Activated B cell treated with CpG ODN at 0.5 μM for 24 hours (primary cell): ENCODE measurements around the gene KRTAP4-9. TPM values are rescaled to one million over a fixed set of nuclear protein-coding genes. Genes with fewer than 3 reads are reported as not detected.
"Not testable (repeated sequence)": the region's sequence is repeated elsewhere in the genome, so short reads cannot be mapped to it uniquely, and the experiment has no call there.

Experiments
- ATAC-seq: fragments of 200-7000 bp; cut with Tn5 transposase; one replicate; pipeline ENCODE4 v1.10.0; 2021; ENCODE audit warnings: low read depth, mild to moderate bottlenecking, moderate library complexity
- CTCF ChIA-PET: fragments of 350-600 bp; sonication (Branson Sonifier 250); formaldehyde crosslinking; loops from one replicate; lab custom pipeline; 2021; ENCODE audit warnings: antibody characterized with exemption; lab: Charles Lee
- POLR2A ChIA-PET: fragments of 350-600 bp; sonication (Branson Sonifier 250); formaldehyde crosslinking; loops from one replicate; lab custom pipeline; 2021; ENCODE audit warnings: antibody characterized with exemption; lab: Charles Lee
- DNase-seq: peaks from one replicate; pipeline ENCODE4 v3.0.0; 2022
- H3K27ac Mint-ChIP-seq: one replicate; pipeline ENCODE4 v1.8.0; 2020; ENCODE audit warnings: mixed read lengths
- H3K27me3 Mint-ChIP-seq: one replicate; pipeline ENCODE4 v1.8.0; 2021; ENCODE audit warnings: mixed read lengths
- H3K36me3 Mint-ChIP-seq: one replicate; pipeline ENCODE4 v1.8.0; 2021; ENCODE audit warnings: low read depth, mixed read lengths
- H3K4me1 Mint-ChIP-seq: one replicate; pipeline ENCODE4 v1.8.0; 2021; ENCODE audit warnings: mixed read lengths
- H3K4me3 Mint-ChIP-seq: one replicate; pipeline ENCODE4 v1.8.0; 2020; ENCODE audit warnings: mild to moderate bottlenecking, mixed read lengths
- H3K9me3 Mint-ChIP-seq: one replicate; pipeline ENCODE4 v1.8.0; 2020; ENCODE audit warnings: mixed read lengths
- intact Hi-C: fragments of 100-400 bp; cut with micrococcal nuclease; formaldehyde crosslinking; loops from one replicate; pipeline ENCODE4 v1.15.1; 2024
- total RNA-seq: library from RNA; stranded (reverse); gene quantifications from 2 replicates; pipeline ENCODE4 v1.2.3, GENCODE V29; 2022
- TF ChIP-seq, protein P1 (sequence below): fragments of 200-600 bp; IDR thresholded peaks from one replicate; pipeline ENCODE4 v1.8.0; 2022; ENCODE audit warnings: antibody characterized with exemption, mild to moderate bottlenecking

The KRTAP4-9 gene
- total RNA-seq, 1 donor from 2014 or later: not detected

DNA sequence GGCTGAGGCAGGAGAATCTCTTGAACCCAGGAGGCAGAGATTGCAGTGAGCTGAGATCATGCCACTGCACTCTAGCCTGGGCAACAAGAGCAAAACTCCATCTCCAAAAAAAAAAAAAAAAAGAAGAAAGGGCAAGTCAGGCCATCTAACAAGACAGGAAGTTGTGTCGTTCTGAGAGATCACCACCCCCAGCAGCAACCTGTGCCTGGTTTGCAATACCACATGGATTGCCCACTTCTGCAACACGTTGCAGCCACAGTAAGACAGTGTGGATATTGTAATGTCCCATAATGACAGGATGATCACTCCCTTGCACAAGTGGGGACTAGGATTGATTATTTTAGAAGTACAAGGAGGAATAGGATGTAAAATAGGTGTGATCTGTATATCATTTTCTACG is 36.2 kb upstream of the KRTAP4-9 start:
- Mint-ChIP-seq H3K4me3 (no peak overlapping the region), H3K9me3 (no peaks in the 10 kb centered on the region), H3K27me3 (peaks cover 4% of the 10 kb centered on the region), H3K4me1 (no peaks in the 10 kb centered on the region), H3K36me3 (no peaks in the 10 kb centered on the region), H3K27ac (no peak overlapping the region)
- intact Hi-C loops: no loop called here
- ChIA-PET CTCF (no interaction called here), POLR2A (no interaction called here)
- DNase-seq (no peak), ATAC-seq (no peak)
- TF ChIP-seq, protein P1, sequence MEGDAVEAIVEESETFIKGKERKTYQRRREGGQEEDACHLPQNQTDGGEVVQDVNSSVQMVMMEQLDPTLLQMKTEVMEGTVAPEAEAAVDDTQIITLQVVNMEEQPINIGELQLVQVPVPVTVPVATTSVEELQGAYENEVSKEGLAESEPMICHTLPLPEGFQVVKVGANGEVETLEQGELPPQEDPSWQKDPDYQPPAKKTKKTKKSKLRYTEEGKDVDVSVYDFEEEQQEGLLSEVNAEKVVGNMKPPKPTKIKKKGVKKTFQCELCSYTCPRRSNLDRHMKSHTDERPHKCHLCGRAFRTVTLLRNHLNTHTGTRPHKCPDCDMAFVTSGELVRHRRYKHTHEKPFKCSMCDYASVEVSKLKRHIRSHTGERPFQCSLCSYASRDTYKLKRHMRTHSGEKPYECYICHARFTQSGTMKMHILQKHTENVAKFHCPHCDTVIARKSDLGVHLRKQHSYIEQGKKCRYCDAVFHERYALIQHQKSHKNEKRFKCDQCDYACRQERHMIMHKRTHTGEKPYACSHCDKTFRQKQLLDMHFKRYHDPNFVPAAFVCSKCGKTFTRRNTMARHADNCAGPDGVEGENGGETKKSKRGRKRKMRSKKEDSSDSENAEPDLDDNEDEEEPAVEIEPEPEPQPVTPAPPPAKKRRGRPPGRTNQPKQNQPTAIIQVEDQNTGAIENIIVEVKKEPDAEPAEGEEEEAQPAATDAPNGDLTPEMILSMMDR: no peak

DNA sequence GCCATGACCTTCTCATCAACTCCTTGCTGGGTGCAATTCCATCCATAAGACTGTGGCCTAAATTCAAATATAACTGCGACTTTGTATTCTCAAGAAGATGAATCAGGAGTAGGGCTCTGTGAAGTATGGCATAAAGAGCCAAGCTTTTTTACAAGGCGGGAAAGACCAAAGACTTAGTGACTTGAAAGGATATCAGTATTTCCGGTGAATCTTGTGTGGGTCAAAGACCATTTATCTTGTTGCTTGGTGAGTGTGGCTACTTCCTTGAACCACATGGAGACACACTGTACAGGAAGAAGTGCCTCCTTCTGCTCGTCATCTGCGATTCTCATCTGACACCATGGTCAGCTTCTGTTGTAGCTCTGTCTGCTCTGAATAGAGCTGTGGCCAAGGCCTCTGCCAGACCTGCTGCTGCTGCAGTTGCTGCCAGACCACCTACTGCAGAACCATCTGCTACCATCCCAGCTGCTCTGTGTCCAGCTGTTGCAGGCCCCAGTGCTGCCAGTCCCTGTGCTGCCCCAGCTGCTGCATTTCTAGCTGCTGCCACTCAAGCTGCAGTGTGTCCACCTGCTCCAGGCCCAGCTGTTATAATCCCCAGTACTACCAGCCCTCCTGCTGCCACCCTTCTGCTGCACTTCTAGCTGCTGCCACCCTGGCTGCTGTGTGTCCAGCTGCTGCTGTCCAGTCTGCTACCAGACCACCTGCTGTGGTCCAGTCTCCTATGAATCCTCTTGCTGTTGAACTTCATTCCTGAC is 33.4 kb upstream of the KRTAP4-9 start:
- peaks cover 11% of the 10 kb centered on the region for H3K27me3 Mint-ChIP-seq
- POLR2A ChIA-PET: no interaction called here
- TF ChIP-seq, protein P1: no peak
- H3K27ac Mint-ChIP-seq: no peak overlapping the region
- no peaks in the 10 kb centered on the region for H3K4me1 Mint-ChIP-seq
- intact Hi-C loops: no loop called here
- H3K4me3 Mint-ChIP-seq: no peak overlapping the region
- no peaks in the 10 kb centered on the region for H3K36me3 Mint-ChIP-seq
- no peak for ATAC-seq
- CTCF ChIA-PET: no interaction called here
- DNase-seq: no peak
- H3K9me3 Mint-ChIP-seq: no peaks in the 10 kb centered on the region

DNA sequence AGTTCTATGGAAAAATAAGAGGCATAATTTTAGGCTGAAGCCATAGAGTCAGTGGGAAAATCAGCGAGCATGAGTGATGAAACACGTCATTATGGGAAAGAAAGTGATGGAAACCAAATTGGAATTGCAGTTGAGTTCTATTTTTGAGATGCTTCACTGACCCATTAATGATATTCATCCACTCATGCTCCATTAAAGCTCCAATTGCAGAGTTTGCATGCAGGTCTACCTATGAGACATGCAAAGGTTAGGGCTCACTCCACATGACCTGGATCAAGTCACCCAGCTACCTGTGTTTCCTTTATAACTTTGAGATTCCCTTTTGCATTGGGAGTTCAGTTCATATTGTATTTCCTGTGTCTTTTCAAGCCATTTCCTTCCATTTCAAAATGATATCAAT is 31.5 kb upstream of the KRTAP4-9 start:
- H3K27ac Mint-ChIP-seq: no peak overlapping the region
- TF ChIP-seq, protein P1: no peak
- H3K4me3 Mint-ChIP-seq: no peak overlapping the region
- peaks cover 15% of the 10 kb centered on the region for H3K27me3 Mint-ChIP-seq
- ATAC-seq: no peak
- intact Hi-C loops: no loop called here
- H3K36me3 Mint-ChIP-seq: no peaks in the 10 kb centered on the region
- no peak for DNase-seq
- ChIA-PET CTCF (no interaction called here), POLR2A (no interaction called here)
- no peaks in the 10 kb centered on the region for H3K4me1 Mint-ChIP-seq
- H3K9me3 Mint-ChIP-seq: no peaks in the 10 kb centered on the region

DNA sequence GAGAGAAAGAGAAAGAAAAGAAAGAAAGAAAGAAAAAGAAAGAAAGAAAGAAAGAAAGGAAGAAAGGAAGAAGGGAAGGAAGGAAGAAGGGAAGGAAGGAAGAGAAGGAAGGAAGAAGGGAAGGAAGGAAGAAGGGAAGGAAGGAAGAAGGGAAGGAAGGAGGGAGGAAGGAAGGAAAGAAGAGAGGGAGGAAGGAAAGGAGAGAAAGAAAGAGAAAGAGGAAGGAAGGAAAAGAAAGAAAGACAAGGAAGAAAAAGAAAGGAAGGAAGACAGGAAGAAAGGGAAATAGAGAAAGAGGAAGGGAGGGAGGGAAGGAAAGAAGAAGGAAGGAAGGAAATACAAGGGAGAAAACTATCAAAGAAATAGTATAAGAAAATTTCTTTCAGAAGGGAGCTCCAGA is 28.4 kb upstream of the KRTAP4-9 start:
- H3K27ac Mint-ChIP-seq: no peak overlapping the region
- CTCF ChIA-PET: no interaction called here
- H3K4me1 Mint-ChIP-seq: no peaks in the 10 kb centered on the region
- DNase-seq (no peak), ATAC-seq (no peak)
- H3K36me3 Mint-ChIP-seq: no peaks in the 10 kb centered on the region
- H3K27me3 Mint-ChIP-seq: peaks cover 20% of the 10 kb centered on the region
- intact Hi-C loops: no loop called here
- TF ChIP-seq, protein P1: no peak
- H3K9me3 Mint-ChIP-seq: no peaks in the 10 kb centered on the region
- POLR2A ChIA-PET: no interaction called here
- H3K4me3 Mint-ChIP-seq: no peak overlapping the region

DNA sequence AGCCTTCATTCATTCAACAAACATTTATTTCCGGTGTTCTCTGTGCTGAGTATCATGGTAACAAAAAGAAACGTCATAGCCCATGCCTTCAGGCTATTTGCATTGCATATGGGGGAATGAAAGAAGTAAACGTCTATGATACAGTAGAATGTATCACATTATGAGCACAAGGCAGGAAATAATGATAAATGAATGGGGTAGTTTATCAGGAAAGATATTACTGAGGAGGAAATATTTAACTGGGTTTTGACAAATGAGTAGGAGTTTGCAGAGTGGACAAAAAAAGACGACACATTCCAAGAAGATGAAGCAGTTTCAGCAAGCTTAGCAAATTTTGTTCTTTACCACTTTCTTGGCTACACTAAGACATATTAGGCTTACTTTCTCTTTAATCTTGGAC is 22.6 kb upstream of the KRTAP4-9 start:
- no peak overlapping the region for H3K27ac Mint-ChIP-seq
- CTCF ChIA-PET: no interaction called here
- POLR2A ChIA-PET: no interaction called here
- H3K9me3 Mint-ChIP-seq: no peaks in the 10 kb centered on the region
- TF ChIP-seq, protein P1: no peak
- no peak overlapping the region for H3K4me3 Mint-ChIP-seq
- DNase-seq: no peak
- no peaks in the 10 kb centered on the region for H3K36me3 Mint-ChIP-seq
- H3K27me3 Mint-ChIP-seq: peaks cover 16% of the 10 kb centered on the region
- ATAC-seq: no peak
- intact Hi-C loops: no loop called here
- no peaks in the 10 kb centered on the region for H3K4me1 Mint-ChIP-seq

DNA sequence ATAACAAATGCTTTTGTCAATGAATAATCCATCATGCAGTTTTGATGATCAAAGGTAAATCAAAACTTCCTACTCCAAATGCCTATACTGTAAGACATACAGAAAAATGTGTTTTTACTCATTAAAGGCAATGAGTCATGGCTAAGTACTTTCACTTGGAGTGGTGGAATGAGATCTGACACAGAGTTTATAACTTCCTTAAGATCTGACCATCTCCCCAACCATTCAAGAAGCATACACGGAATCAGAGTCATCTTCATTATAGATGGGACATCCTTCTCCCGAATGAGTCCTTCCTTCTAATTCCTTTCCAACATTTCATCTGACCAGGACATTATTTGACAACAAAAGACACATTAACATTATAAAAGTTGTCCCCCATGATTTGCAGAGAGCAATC is 21.8 kb upstream of the KRTAP4-9 start:
- H3K4me3 Mint-ChIP-seq, ATAC-seq, H3K9me3 Mint-ChIP-seq, H3K27ac Mint-ChIP-seq, CTCF ChIA-PET, DNase-seq, intact Hi-C loops, H3K36me3 Mint-ChIP-seq, H3K4me1 Mint-ChIP-seq, POLR2A ChIA-PET: not testable (repeated sequence)
- peaks cover 12% of the 10 kb centered on the region for H3K27me3 Mint-ChIP-seq

DNA sequence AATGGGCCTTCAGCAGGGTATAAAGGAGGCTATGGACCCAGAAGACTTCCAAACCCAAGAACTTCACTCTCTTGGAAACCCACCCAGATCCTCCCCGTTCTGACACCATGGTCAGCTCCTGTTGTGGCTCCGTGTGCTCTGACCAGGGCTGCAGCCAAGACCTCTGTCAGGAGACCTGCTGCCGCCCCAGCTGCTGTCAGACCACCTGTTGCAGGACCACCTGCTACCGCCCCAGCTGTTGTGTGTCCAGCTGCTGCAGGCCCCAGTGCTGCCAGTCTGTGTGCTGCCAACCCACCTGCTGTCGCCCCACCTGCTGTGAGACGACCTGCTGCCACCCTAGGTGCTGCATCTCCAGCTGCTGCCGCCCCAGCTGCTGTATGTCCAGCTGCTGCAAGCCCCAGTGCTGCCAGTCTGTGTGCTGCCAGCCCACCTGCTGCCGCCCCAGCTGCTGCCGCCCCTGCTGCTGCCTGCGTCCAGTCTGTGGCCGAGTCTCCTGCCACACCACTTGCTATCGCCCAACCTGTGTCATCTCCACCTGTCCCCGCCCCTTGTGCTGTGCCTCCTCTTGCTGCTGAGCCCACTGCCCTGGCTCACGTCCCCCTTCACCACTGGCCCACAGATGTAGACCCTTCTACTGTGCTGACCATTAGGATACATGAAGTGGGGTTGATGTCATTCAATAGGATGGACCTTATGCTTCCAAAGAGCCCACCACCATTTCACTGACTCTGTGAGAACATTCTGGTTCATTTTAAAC is 20.9 kb upstream of the KRTAP4-9 start, which contains the start of gene KRTAP4-7:
KRTAP4-7 (plus strand) TSS at position 51 of the 757 bp plus-strand sequence; CDS start at position 108, 57 bp downstream.
- H3K36me3 Mint-ChIP-seq, H3K4me1 Mint-ChIP-seq, POLR2A ChIA-PET, DNase-seq, H3K4me3 Mint-ChIP-seq, H3K9me3 Mint-ChIP-seq, ATAC-seq, intact Hi-C loops, CTCF ChIA-PET, H3K27ac Mint-ChIP-seq: not testable (repeated sequence)
- peaks cover 10% of the 10 kb centered on the region for H3K27me3 Mint-ChIP-seq
